GM19397 (cell line): ENCODE data around the gene SLC25A44.

Experiments used
- ATAC-seq: cut with Tn5 transposase; IDR thresholded peaks from one replicate; pipeline ENCODE4 v1.9.1; 2021; ENCODE audit warnings: mild to moderate bottlenecking, moderate library complexity; ENCODE audit not compliant: unreplicated experiment

Gene SLC25A44

DNA sequence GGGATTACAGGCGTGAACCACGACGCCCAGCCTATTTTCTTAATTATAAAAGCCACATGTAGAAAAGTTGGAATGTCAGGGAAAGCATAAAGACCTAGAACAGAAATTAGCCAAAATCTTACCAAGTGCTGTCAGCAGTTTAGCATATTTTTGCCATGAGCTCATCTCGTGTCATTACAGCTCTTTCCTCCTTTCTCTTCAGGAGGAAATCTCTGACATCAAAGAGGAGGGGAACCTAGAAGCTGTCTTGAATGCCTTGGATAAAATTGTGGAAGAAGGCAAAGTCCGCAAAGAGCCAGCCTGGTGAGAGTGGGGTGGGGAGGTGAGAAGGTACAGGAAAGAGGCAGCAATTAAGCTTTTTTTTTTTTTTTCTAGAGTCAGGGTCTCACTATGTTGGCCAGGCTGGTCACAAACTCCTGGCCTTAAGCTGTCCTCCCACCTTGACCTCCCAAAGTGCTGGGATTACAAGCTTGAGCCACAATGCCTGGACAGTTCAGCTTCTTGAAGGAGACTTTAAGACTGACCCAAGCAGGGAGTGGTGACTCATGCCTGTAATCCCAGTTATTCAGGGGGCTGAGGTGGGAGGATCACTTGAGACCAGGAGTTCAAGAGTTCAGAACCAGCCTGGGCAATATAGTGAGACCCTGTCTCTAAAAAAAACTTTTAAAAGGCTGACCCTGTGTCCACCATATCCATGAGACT lies 39.7 kb downstream of the SLC25A44 start:
- no peak for ATAC-seq

DNA sequence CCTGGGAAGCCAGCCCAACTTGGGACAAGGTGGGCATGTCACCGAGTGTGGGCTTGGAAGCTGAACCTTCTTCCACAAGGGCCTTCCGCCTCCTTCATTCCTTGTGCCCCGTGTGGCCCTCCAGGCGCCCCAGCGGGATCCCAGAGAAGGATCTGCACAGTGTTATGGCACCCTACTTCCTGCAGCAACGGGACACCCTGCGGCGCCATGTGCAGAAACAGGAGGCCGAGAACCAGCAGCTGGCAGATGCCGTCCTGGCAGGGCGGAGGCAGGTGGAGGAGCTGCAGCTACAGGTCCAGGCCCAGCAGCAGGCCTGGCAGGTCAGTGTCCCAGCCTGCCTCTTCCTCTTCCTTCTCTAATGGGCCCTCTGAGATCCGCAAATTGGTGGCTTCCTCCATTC lies 42.3 kb downstream of the SLC25A44 start:
- ATAC-seq: no peak

GRCh38 chr1:156238248-156238647 lies 44.3 kb downstream of the SLC25A44 start:
- no peak for ATAC-seq

DNA sequence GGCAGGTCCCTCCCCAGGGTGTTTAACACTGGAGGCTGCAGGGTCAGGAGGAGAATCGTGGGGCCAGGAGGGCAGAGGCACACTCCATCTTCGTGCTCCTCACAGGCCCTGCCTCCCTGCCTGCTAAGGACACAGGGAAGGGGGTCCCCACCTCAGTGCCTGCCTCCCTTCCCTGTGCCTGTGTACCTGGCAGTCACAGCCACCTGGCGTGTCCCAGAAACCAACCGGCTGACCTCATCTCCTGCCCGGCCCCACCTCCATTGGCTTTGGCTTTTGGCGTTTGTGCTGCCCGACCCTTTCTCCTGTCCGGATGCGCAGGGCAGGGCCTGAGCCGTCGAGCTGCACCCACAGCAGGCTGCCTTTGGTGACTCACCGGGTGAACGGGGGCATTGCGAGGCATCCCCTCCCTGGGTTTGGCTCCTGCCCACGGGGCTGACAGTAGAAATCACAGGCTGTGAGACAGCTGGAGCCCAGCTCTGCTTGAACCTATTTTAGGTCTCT lies 47.5 kb downstream of the SLC25A44 start:
- no peak for ATAC-seq

- ATAC-seq: no peak
Measured at GRCh38 chr1:156241926-156242325, 48.0 kb downstream of the SLC25A44 start, which contains the start of gene BGLAP. Gene BGLAP (plus strand): TSS chr1:156242184. CDS start chr1:156242232, 48 bp downstream.

DNA sequence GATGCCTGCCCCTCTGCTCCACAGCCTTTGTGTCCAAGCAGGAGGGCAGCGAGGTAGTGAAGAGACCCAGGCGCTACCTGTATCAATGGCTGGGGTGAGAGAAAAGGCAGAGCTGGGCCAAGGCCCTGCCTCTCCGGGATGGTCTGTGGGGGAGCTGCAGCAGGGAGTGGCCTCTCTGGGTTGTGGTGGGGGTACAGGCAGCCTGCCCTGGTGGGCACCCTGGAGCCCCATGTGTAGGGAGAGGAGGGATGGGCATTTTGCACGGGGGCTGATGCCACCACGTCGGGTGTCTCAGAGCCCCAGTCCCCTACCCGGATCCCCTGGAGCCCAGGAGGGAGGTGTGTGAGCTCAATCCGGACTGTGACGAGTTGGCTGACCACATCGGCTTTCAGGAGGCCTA lies 48.8 kb downstream of the SLC25A44 start:
- ATAC-seq: no peak

DNA sequence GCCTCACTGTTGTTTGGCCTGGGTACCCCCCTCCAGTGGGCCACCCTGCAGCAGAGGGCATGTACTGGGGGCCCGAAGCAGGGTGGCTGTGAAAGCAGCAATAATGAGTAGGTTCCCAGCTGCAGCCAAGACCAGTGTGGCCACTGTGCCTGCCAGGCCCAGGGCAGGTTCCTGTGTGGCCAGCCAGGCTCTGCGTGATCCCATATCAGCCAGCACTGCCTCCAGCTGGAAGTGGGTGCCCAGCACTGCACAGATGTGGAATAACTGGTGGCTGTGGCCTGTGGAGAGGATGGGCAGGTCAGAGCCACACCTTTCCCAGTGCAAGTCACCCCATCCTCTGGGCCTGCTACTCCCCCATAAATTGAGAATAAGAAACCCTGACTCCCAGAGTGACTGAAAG lies 50.2 kb downstream of the SLC25A44 start:
- ATAC-seq: no peak

- no peak for ATAC-seq
Measured at GRCh38 chr1:156244712-156245111, 50.8 kb downstream of the SLC25A44 start.

- ATAC-seq: no peak
Measured at GRCh38 chr1:156245451-156246232, 51.7 kb downstream of the SLC25A44 start.

DNA sequence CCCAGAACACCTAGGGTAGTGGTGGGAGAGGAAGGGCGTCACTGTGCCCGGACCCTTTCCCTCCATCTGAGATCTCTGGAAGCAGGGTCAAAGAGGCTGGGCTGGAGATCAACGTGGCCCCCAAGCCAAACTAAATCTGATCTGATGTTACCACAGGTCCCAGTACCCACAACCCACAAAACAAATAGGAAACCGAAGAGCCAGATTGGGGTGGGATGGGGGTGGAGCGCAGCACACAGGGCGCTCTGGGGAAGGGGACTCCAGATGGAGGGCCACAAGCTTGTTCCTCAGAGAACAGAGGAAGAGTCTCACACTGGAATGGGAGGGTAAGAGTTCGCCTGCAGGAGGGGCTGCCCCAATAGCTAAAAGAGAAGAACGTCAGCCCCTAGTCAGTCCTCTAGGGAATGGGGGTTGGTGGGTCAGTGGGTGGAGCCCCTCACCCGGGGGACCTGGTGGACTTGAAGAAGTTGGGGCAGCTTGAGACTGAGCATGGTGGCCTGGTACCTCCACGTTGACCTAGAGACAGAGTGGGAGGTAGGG lies 52.4 kb downstream of the SLC25A44 start:
- ATAC-seq: no peak

DNA sequence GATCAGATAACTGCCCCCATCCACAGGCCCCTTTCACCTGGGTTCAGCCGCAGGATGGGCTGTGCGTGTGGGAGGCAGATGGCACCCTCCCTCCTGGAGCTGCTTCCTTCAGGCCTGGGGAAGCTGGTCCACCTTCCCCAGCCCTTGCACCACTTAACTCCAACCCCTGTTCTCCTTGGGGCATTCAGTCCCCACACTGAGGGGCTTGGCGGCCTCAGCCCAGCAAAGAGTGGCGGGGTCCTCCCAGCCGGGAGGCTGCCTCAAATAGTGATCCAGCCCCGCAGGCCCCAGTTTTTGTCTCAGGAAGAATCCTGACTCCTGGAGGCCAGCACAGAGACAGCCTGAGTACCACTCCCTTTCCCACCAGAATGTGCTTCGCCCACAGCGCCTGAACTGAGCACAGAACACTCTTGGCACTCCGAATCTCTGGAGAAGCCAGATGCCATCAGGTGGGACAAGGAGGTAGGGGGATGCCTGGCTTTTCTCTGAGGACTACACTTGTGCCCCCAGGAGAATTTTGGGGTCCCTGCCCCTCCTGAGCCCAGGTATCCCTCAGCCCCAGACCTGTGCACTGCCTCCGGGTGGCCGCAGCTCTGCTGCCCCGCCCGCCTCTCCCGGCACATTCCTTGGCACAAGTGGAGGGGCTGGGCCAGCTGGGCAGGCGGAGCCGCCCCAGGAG lies 53.0 kb downstream of the SLC25A44 start:
- ATAC-seq: no peak

GRCh38 chr1:156247460-156248322 lies 53.8 kb downstream of the SLC25A44 start, which contains the start of gene PAQR6:
Gene PAQR6 (minus strand): TSS chr1:156248056. CDS start chr1:156246731, 1,325 bp downstream.
- no peak for ATAC-seq

GRCh38 chr1:156248323-156248683 lies 54.4 kb downstream of the SLC25A44 start:
- no peak for ATAC-seq

GRCh38 chr1:156249593-156249992 lies 55.7 kb downstream of the SLC25A44 start:
- no peak for ATAC-seq

DNA sequence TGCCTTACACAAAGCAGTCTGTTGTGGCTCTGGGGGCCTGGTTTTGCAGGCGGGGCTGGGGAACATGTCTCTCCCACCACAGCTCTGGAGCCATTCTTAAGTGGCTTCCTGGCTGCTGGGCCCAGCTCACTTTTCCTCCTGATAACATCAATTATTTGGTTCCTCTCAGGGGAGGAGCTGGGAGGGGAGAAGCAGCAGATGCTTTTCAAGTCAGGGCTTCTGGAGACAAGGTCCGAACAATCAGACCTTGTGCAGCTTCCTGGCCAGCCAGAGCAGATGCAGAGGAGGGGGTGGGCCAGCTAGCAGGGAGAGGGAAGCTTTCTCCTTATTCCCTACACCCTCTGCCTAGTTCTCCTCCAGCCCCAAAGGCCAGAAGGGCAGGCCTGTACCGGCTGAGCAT lies 57.6 kb downstream of the SLC25A44 start:
- ATAC-seq: no peak

- no peak for ATAC-seq
Measured at GRCh38 chr1:156253634-156254033, 59.7 kb downstream of the SLC25A44 start.

- no peak for ATAC-seq
Measured at GRCh38 chr1:156257711-156258110, 63.8 kb downstream of the SLC25A44 start.

GRCh38 chr1:156258859-156259258 lies 65.0 kb downstream of the SLC25A44 start:
- no peak for ATAC-seq

DNA sequence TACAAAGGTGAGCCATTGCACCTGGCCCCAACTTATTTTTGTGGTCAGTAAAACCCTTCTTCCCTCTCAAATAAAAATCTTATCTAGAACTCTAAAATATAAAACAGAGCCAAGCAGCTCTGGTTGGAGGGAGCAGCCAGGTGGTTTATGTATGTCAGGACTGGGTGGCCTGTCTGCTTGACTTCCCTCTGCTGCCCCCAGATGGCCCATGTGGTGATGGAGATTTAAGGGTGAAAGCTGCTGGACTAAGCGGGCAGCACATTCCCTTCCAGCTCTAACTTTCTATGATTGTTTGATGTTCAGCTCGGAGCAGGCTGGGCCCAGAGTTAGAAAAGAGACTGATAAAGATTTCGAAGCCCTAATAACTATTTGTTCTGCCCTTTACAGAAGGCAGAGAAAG lies 65.9 kb downstream of the SLC25A44 start:
- ATAC-seq: no peak

DNA sequence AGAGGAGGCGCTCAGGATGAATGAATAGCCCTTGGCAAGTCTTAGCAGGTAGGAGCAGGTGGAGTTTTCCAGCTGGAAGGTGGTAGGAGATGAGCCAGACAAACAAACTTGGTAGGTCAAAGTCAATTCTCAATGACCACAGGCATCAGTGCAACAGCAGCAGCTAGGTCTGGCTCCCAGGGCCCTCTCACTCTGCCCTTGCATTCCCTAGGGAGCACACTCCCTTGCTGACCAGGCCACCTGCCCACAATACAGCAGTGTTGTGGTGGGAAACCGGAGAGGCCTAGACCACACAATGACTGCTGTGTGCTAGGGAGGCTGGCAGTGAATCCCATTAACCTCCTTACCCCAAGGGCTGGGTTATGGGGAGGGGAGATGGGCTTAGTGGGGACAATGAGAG lies 67.0 kb downstream of the SLC25A44 start:
- ATAC-seq: no peak
